Psoas muscle (tissue), 8 donors: ENCODE results near the gene RIPOR3. TPM values are rescaled to one million over a fixed set of nuclear protein-coding genes. Genes with fewer than 3 reads are reported as not detected.
"Not testable (repeated sequence)": the region's sequence is repeated elsewhere in the genome, so short reads cannot be mapped to it uniquely, and the experiment has no call there.

Experiments
- ATAC-seq, 4 donors: fragments of 200-7000 bp; cut with Tn5 transposase; one replicate each; pipeline ENCODE4 v1.9.1; 2020; ENCODE audit warnings: moderate library complexity in 3 of 4, mild to moderate bottlenecking in 2 of 4
- DNase-seq, 2 donors: peaks; one replicate each; pipeline ENCODE4 v3.0.0-alpha.2; 2020
- H3K27ac ChIP-seq: fragments of 200-600 bp; one replicate; pipeline ENCODE4 v1.8.0; 2022
- H3K27me3 ChIP-seq, 3 donors: fragments of 200-600 bp in 1 of 3; one replicate each; pipeline versions ENCODE4 v1.6.1 to v1.8.0; 2013 to 2022; ENCODE audit warnings: low read length in 2 of 3, mild to moderate bottlenecking in 2 of 3, moderate library complexity in 1 of 3; ENCODE audit not compliant: insufficient read depth in 3 of 3
- H3K36me3 ChIP-seq, 2 donors: fragments of 200-600 bp in 1 of 2; one replicate each; pipeline versions ENCODE4 v1.6.1 to v1.8.0; 2013 to 2022; ENCODE audit warnings: low read depth in 1 of 2, mild to moderate bottlenecking in 1 of 2, moderate library complexity in 1 of 2; ENCODE audit not compliant: insufficient read depth in 1 of 2
- H3K4me1 ChIP-seq: fragments of 200-600 bp; one replicate; pipeline ENCODE4 v1.8.0; 2022
- H3K4me3 ChIP-seq: fragments of 200-600 bp; one replicate; pipeline ENCODE4 v1.8.0; 2022; ENCODE audit warnings: mild to moderate bottlenecking
- H3K9me3 ChIP-seq: fragments of 200-600 bp; one replicate; pipeline ENCODE4 v1.8.0; 2022
- WGBS, 3 donors: extraction: QIAGEN DNeasy Blood & Tissue Kit; methylation state at CpG; one replicate each; pipeline versions ENCODE4 v1.1.6 to v1.1.7; 2013; 5-methylcytosine and 5-hydroxymethylcytosine counted together
- intact Hi-C, 2 donors: fragments of 100-400 bp; cut with DNase I; formaldehyde crosslinking; loops; one replicate each; pipeline versions ENCODE4 v1.11.0 to v1.14.2; 2022
- polyA plus RNA-seq, 3 donors: library from polyadenylated mRNA; stranded (reverse); fragments of 200-250 nt; gene quantifications; one replicate each; pipeline ENCODE4 v1.2.3, GENCODE V29; 2013
- total RNA-seq, 4 donors: library from RNA; stranded (reverse); fragmentation: NEBNext Ultra II Directional in 2 of 4; extraction: Animal tissue kit (Norgen Biotek cat#: 25700) in 2 of 4; gene quantifications; one replicate each; pipeline versions ENCODE4 v1.2.1 to v1.2.4, GENCODE V29; 2021 to 2023
- TF ChIP-seq, protein P1 (sequence below): fragments of 200-600 bp; IDR thresholded peaks from one replicate; pipeline ENCODE4 v1.8.0; 2022; ENCODE audit warnings: antibody characterized with exemption
- donor health status: healthy with polysubstance abuse.
- donor health status: DM: no; HTN: no; CAD: no; lungs with moderate emphysema.
- donor health status: Bipolar disorder and iron deficiency.
- donor health status: healthy.
- donor health status: DM: yes; HTN: yes; CAD: no.
- donor health status: DM: no; HTN: no; CAD: no.
- donor health status: DM: no; HTN: no; CAD: no.
- donor health status: DM: yes; HTN: yes; CAD: no.

Gene RIPOR3
- total and polyA plus RNA-seq, 7 donors: 3.1 to 5.7 (median 5.2) TPM

DNA sequence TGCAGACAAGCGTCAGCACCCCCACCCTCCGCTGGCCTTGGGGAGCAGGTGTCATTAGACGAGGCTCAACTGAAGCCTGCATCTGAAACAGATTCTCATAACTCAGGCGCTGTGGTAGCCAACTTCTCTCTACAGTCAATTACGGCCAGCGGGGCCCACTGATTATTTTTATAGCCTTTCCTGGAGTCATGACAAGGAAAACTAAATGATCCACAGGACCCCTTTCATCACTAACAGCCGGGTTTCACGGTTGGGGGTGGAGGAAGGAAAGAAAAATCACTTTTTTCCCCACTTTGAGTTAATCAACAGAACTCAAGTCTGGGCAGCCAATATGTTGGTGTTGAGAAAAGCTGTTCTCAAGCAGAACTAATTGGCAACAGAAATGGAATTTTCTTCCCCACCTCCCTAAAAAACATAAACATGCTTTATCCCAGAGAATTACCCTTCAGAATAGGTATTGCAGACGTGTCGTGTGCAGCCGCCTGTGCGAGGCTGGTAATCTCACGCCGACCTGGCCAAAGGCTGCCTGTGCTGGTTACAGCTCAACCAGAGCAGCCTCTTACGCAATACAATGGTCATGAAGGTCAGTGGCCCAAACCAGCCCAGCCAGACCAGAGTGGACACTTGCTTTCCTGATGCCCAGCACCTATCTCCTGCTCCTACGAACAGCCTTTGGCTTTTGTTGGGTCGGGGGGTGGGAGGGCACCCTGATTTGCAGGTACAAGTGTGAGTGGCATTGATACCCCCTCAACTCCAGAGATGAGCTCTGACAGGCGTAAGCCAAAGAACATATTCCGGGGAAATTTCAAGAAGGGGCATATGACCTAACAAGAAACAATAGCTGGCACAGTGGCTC lies 11.0 kb downstream of the RIPOR3 start:
- Histone ChIP-seq H3K4me3 (no peak overlapping the region), H3K9me3 (no peaks in the 10 kb centered on the region), H3K4me1 (no peaks in the 10 kb centered on the region), H3K36me3 (no peaks in the 10 kb centered on the region), H3K27me3 (no peaks in the 10 kb centered on the region), H3K27ac (no peak overlapping the region)
- intact Hi-C loops: loop anchor here in 1 of 2 donors (5.0 kb wide), 1 partner anchor 42 kb away; no protein-coding TSS in a partner anchor
- TF ChIP-seq, protein P1, sequence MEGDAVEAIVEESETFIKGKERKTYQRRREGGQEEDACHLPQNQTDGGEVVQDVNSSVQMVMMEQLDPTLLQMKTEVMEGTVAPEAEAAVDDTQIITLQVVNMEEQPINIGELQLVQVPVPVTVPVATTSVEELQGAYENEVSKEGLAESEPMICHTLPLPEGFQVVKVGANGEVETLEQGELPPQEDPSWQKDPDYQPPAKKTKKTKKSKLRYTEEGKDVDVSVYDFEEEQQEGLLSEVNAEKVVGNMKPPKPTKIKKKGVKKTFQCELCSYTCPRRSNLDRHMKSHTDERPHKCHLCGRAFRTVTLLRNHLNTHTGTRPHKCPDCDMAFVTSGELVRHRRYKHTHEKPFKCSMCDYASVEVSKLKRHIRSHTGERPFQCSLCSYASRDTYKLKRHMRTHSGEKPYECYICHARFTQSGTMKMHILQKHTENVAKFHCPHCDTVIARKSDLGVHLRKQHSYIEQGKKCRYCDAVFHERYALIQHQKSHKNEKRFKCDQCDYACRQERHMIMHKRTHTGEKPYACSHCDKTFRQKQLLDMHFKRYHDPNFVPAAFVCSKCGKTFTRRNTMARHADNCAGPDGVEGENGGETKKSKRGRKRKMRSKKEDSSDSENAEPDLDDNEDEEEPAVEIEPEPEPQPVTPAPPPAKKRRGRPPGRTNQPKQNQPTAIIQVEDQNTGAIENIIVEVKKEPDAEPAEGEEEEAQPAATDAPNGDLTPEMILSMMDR: no peak
- DNase-seq: peak; percentile 45 to 78
- 31 to 50% (median 37%) methylated on average over 19 of the region's 19 CpGs for WGBS, 3 donors
- ATAC-seq: peak; percentile 88 to 96 (median 94)

DNA sequence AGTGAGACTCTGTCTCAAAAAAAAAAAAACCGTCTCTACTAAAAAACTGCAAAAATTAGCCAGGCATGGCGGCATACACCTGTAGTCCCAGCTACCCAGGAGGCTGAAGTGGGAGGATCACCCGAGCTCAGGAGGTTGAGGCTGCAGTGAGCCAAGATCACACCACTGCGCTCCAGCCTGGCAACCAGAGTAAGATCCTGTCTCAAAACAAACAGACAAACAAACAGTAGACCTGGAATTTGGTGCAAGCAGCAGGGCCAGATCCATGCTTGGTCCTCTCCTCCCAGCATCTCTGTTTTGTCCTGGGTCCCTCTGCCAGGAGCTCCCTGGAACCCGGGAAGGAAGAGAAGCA lies 11.6 kb downstream of the RIPOR3 start:
- Histone ChIP-seq H3K9me3 (no peaks in the 10 kb centered on the region), H3K36me3 (no peaks in the 10 kb centered on the region), H3K4me1 (no peaks in the 10 kb centered on the region), H3K27me3 (no peaks in the 10 kb centered on the region), H3K27ac (no peak overlapping the region), H3K4me3 (no peak overlapping the region)
- TF ChIP-seq, protein P1: no peak
- ATAC-seq (peak in 1 of 4 donors; percentile 9), DNase-seq (no peak)
- WGBS, 3 donors: 49 to 61% (median 60%) methylated on average over 5 of the region's 5 CpGs
- intact Hi-C loops: loop anchor here in 1 of 2 donors (5.0 kb wide), 1 partner anchor 43 kb away; no protein-coding TSS in a partner anchor

DNA sequence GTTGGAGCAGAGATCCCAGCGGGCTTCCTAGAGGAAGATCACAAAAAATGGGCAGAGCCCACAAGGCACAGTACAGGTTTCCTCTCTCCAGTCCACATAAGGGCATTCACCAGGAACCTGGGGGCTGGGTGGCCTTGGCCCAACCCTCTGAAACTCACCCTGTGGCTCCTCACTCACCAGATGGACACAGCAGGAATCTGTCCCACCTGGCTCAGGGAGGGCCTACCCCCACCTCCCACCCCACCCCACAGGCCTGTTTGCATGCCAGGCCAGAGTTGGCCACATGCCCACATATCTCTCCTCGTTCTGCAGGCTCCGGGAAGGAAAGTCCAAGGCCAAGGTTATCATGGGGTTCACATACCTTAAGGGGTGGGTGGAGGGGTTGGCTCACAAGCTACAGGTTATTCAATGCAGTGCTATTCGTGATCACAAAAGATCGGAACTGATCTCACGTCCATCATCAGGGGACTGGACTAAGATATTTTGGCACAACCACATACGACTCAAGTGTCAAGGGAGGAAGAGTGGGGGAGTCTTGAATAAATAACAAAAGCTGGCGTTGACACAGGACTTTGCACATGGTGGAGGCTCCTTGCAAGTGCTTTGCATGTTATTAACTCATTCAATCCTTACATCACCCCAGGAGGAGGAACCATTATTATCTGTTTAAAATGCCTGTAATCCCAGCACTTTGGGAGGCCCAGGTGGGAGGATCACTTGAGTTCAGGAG lies 13.0 kb downstream of the RIPOR3 start:
- Histone ChIP-seq H3K9me3 (no peaks in the 10 kb centered on the region), H3K27ac (no peak overlapping the region), H3K27me3 (no peaks in the 10 kb centered on the region), H3K4me1 (no peaks in the 10 kb centered on the region), H3K36me3 (no peaks in the 10 kb centered on the region), H3K4me3 (no peak overlapping the region)
- TF ChIP-seq, protein P1: no peak
- WGBS, 3 donors: 31 to 49% (median 37%) methylated on average over 8 of the region's 8 CpGs
- ATAC-seq: no peak
- intact Hi-C loops: no loop called here
- DNase-seq: no peak

DNA sequence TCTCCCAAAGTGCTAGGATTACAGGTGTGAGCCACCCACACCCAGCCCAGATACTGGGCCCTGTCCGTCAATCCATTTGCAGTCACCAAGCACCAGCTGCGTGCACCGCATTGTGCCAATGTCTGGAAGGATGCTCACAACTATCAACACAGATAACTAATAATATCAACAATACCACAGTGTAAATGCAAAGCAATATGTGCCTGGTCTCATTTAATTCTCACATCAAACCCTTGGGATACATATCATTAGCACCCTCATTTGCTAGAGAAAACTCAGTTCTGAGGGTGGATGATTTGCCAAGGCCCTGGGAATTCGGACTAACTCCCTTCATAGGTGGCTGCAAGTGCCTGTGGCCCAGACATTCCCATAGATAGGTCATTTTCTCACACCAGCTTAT lies 14.5 kb downstream of the RIPOR3 start:
- H3K4me3 ChIP-seq: no peak overlapping the region
- TF ChIP-seq, protein P1: no peak
- DNase-seq: no peak
- 95 to 100% (median 95%) methylated on average over 4 of the region's 4 CpGs for WGBS, 3 donors
- intact Hi-C loops: no loop called here
- H3K27me3 ChIP-seq: no peaks in the 10 kb centered on the region
- H3K9me3 ChIP-seq: no peaks in the 10 kb centered on the region
- H3K36me3 ChIP-seq: no peaks in the 10 kb centered on the region
- H3K27ac ChIP-seq: no peak overlapping the region
- no peaks in the 10 kb centered on the region for H3K4me1 ChIP-seq
- ATAC-seq: no peak

DNA sequence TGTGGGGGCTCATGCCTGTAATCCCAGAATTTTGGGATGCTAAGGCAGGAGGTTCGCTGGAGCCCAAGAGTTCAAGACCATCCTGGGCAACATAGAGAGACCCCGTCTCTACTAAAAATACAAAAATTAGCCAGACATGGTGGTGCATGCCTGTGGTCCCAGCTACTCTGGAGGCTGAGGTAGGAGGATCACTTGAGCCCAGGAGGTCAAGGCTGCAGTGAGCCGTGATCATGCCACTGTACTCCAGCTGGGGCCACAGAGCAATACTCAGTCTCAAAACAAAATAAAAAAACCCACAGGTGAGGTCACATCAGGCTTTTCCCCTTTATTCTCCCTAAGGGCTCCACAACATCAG lies 15.0 kb downstream of the RIPOR3 start:
- H3K27me3 ChIP-seq, H3K27ac ChIP-seq, H3K36me3 ChIP-seq, H3K4me1 ChIP-seq, H3K4me3 ChIP-seq, ATAC-seq, intact Hi-C loops, DNase-seq, H3K9me3 ChIP-seq: not testable (repeated sequence)
- whole genome bisulfite sequencing, 3 donors: 92 to 93% (median 92%) methylated on average over 3 of the region's 3 CpGs
